Coronary artery (tissue), 2 donors: Measurements from ENCODE around the gene PTPRH.
A peak's percentile ranks its signal among the peaks of the same experiment; 100 is the strongest.

ENCODE experiments used
- DNase-seq: peaks from one replicate; pipeline ENCODE4 v3.0.0-alpha.2; 2017; ENCODE audit warnings: low spot score
- H3K27ac ChIP-seq, 2 donors: fragments of 200-600 bp; sonication (generic); one replicate each; pipeline ENCODE4 v1.5.1; 2016 to 2019
- H3K4me3 ChIP-seq: fragments of 200-600 bp; sonication (generic); 2 replicates; pipeline ENCODE4 v1.5.1; 2016; ENCODE audit warnings: mild to moderate bottlenecking, moderate library complexity
- CTCF ChIP-seq: fragments of 200-600 bp; sonication (generic); IDR thresholded peaks from one replicate; pipeline ENCODE4 v1.5.1; 2019; ENCODE audit warnings: antibody characterized with exemption

PTPRH gene

GRCh38 chr19:55208880-55209692 is at the start of gene PTPRH:
Gene PTPRH, minus strand, starts transcription at chr19:55209501. Its CDS starts 68 bp downstream, at chr19:55209433.
- DNase-seq, result no peak
- Histone ChIP-seq H3K4me3 (no peak within 1 kb of the TSS), H3K27ac (no peak within 1 kb of the TSS)
- TF ChIP-seq CTCF, result no peak

GRCh38 chr19:55258476-55258827 is 49.2 kb upstream of the PTPRH start:
- DNase-seq, result no peak
- no peak for TF ChIP-seq CTCF
- H3K4me3 ChIP-seq, result peak overlapping the region; percentile 87
- H3K27ac ChIP-seq, result peak overlapping the region; percentile 70 to 89

GRCh38 chr19:55257461-55258420 is 48.4 kb upstream of the PTPRH start:
- no peak for DNase-seq
- no peak for TF ChIP-seq CTCF
- H3K27ac ChIP-seq, result peak overlapping the region; percentile 70 to 89

GRCh38 chr19:55256562-55257460 is 47.5 kb upstream of the PTPRH start:
- TF ChIP-seq CTCF, result no peak
- H3K27ac ChIP-seq, result no peak overlapping the region

More at GRCh38 chr19:55257461-55258420, 48.4 kb upstream of the PTPRH start:
- H3K4me3 ChIP-seq, result peak overlapping the region; percentile 87

GRCh38 chr19:55255618-55256423 is 46.5 kb upstream of the PTPRH start:
- Histone ChIP-seq H3K4me3 (peak overlapping the region; percentile 87), H3K27ac (peak overlapping the region in 1 of 2 donors; percentile 64)
- TF ChIP-seq CTCF, result no peak
- no peak for DNase-seq

More at GRCh38 chr19:55256562-55257460, 47.5 kb upstream of the PTPRH start:
- peak overlapping the region; percentile 87 for H3K4me3 ChIP-seq
- no peak for DNase-seq

- Histone ChIP-seq H3K27ac (peak overlapping the region in 1 of 2 donors; percentile 66), H3K4me3 (peak overlapping the region; percentile 50)
- TF ChIP-seq CTCF, result no peak
- no peak for DNase-seq
Observed at GRCh38 chr19:55254625-55254977, 45.3 kb upstream of the PTPRH start.
